ENCODE measurements around the gene TFAP2D.

The TFAP2D gene

GRCh38 chr6:50819466-50819903, 106.2 kb downstream of the TFAP2D start:
- no peak for DNase-seq (ENCODE audit: low spot score)

GRCh38 chr6:50819904-50820868, 106.9 kb downstream of the TFAP2D start:
- no peak for DNase-seq (ENCODE audit: low spot score)

GRCh38 chr6:50820869-50821264, 107.5 kb downstream of the TFAP2D start:
- no peak for DNase-seq (ENCODE audit: low spot score)

GRCh38 chr6:50821441-50822077, 108.2 kb downstream of the TFAP2D start:
- DNase-seq (ENCODE audit: low spot score), result no peak

- no peak for DNase-seq (ENCODE audit: low spot score)
Observed at GRCh38 chr6:50822078-50822476, 108.8 kb downstream of the TFAP2D start.

All from LoVo (cell line).